ENCODE results near the gene REEP6.
"Not testable (repeated sequence)": the region's sequence is repeated elsewhere in the genome, so short reads cannot be mapped to it uniquely, and the experiment has no call there.

REEP6 gene

DNA sequence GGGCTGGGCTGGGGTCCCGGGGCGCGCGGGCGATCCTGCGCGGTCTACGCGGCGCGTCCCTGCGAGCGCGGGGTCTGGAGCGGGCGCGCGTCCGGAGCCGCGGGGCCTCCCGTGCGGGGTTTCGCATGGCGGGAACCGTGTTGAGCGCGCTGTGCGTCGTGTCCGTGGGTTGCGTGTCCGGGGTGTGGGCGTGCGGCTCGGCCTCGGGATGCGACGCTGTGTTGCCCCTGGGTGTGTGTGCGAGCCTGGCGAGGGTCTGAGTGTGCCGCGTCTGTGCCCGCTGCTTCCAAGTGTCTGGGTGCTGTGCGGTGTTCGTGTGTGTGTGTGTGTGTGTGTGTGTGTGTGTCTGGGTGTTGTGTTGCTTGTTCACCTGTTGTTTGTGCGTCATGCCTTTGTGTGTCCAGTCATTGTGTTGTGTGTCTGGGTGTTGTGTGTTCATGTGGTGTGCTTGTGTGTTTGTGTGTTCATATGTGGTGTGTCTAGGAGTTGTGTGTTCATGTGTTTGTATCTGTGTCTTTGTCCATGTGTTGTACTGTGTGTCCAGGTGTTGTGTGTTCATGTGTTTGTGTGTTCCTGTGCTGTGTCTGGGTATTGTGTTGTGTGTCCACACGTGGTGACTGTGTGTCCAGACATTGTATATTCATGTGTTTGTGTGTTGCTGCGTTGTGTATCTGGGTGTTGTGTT, 33.4 kb downstream of the REEP6 start:
- H3K27ac Mint-ChIP-seq, result no peak overlapping the region

DNA sequence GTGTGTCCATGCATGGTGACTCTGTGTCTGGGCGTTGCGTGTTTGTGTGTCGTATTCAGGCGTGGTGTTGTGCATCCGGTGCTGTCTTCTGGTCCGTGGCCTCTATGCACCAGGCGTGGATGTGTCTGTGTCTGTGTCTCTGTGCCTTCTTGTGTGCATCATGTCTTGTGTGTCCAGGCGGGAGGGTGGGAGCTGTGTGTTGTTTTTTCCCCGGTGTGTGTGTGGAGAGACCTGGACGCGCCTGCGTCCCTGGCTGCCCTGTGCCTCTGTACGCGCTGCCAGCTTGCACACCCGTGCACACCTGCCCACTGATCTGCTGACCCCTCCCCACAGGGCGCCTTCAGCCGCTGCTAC, 34.0 kb downstream of the REEP6 start:
- Mint-ChIP-seq H3K9me3 (no peaks in the 10 kb centered on the region), H3K36me3 (ENCODE audit: low read depth) (no peaks in the 10 kb centered on the region), H3K27me3 (peaks cover 50% of the 10 kb centered on the region), H3K4me1 (ENCODE audit: low read depth) (peaks cover 7% of the 10 kb centered on the region), H3K27ac (no peak overlapping the region), H3K4me3 (no peak overlapping the region)
- DNase-seq, result no peak

More for the DNA sequence above, 33.4 kb downstream of the REEP6 start:
- Mint-ChIP-seq H3K36me3 (ENCODE audit: low read depth) (no peaks in the 10 kb centered on the region), H3K27me3 (peaks cover 47% of the 10 kb centered on the region), H3K4me3 (no peak overlapping the region), H3K4me1 (ENCODE audit: low read depth) (peaks cover 7% of the 10 kb centered on the region), H3K9me3 (no peaks in the 10 kb centered on the region)
- DNase-seq, result no peak

DNA sequence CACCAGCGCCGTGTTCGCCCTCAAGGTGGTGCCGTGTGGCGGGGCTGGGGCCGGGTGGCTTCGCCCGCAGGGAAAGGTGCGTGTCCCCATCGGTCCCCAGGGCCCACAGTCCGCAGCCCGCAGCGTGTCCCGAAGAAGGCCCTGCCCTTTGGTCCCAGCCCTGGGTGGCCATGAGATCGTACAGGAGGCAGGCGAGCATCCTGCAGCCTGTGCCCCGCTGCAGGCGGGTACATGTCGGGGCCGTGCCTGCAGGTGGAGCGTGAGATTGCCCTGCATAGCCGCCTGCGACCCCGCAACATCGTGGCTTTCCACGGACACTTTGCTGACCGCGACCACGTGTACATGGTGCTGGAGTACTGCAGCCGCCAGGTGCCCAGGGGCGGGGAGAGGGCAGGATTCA, 34.4 kb downstream of the REEP6 start:
- Mint-ChIP-seq H3K4me3 (no peak overlapping the region), H3K27ac (no peak overlapping the region), H3K36me3 (ENCODE audit: low read depth) (no peaks in the 10 kb centered on the region), H3K9me3 (no peaks in the 10 kb centered on the region), H3K27me3 (peaks cover 53% of the 10 kb centered on the region), H3K4me1 (ENCODE audit: low read depth) (peaks cover 7% of the 10 kb centered on the region)
- no peak for DNase-seq

DNA sequence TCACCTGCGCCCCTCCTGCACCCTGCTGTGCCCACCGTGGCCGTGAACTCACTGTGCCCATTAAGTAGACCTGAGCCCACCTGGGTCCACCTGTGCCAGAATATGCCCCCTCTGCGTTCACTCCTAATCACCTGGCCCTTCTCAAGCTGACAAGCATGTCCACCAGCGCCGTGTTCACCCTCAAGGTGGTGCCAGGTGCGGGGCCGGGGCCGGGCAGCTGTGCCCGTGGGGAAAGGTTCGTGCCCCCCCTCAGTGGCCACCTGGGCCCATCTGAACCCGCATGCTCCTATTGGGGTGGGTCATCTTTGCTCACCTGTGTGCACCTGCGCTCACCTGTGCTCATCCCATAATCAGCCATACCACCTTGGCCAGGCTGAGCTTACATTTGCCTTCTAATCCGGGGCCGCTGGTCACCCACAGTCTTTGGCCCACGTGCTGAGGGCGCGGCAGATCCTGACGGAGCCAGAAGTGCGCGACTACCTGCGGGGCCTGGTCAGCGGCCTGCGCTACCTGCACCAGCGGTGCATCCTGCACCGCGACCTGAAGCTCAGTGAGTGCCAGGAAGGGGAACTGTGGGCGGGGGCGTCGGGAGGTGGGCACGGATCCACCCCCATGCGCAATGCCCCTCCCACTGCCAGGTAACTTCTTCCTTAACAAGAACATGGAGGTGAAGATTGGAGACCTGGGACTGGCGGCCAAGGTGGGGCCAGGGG, 35.2 kb downstream of the REEP6 start:
- Mint-ChIP-seq H3K4me1 (ENCODE audit: low read depth) (peaks cover 7% of the 10 kb centered on the region), H3K4me3 (no peak overlapping the region), H3K27me3 (peaks cover 53% of the 10 kb centered on the region), H3K9me3 (no peaks in the 10 kb centered on the region), H3K27ac (no peak overlapping the region), H3K36me3 (ENCODE audit: low read depth) (no peaks in the 10 kb centered on the region)
- DNase-seq, result no peak

DNA sequence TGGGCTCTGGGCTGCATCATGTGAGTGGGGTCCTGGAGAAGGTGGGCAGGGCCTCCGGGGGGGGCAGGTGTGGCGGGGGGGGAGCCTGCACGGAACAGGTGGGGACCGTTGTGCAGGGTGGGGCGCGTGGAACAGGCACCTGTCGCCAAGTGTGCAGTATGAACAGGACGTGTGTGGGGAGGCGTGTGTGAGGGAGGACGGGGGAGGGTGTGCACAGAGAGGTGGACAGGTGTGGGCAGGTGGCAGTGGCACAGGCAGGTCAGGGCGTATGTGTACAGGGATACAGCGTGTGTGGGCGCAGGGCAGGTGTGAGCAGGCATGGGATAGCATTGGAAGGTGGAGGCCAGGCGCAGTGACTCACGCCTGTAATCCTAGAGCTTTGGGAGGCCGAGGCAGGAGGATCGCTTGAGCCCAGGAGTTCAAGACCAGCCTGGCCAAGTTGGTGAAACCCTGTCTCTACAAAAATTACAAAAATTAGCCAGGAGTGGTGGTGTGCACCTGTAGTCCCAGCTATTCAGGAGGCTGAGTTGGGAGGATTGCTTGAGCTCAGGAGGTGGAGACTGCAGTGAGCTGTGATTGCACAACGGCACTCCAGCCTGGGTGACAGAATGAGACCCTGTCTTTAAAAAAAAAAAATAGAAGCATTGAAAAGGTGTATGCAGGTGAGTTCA, 36.1 kb downstream of the REEP6 start:
- Mint-ChIP-seq H3K4me1 (ENCODE audit: low read depth) (peaks cover 7% of the 10 kb centered on the region), H3K4me3 (no peak overlapping the region), H3K27ac (no peak overlapping the region), H3K9me3 (no peaks in the 10 kb centered on the region), H3K36me3 (ENCODE audit: low read depth) (no peaks in the 10 kb centered on the region), H3K27me3 (peaks cover 51% of the 10 kb centered on the region)
- no peak for DNase-seq

DNA sequence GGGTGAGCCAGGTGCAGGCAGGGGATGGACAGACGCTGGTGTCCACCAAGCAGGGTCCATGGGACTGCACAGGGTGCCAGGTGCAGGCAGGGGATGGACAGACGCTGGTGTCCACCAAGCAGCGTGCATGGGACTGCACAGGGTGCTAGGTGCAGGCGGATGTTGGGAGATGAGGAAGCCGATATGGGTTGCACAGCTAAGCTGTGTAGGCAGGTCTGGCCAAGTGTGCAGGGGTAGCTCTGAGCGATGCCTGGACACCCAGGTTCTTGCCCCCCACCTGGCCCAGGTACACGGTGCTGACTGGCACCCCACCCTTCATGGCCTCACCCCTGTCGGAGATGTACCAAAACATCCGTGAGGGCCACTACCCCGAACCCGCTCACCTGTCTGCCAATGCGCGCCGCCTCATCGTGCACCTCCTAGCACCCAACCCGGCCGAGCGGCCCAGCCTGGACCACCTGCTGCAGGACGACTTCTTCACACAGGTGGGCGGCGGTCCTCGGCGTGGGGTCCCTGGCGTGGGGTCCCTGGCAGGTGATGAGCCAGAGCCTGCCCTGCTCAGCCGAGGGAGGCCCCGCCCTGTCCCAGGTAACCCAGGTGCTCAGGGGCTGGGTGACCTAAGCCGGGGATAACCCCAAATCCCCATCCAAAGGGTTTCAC, 36.8 kb downstream of the REEP6 start:
- Mint-ChIP-seq H3K9me3 (no peaks in the 10 kb centered on the region), H3K36me3 (ENCODE audit: low read depth) (no peaks in the 10 kb centered on the region), H3K27me3 (peaks cover 49% of the 10 kb centered on the region)

DNA sequence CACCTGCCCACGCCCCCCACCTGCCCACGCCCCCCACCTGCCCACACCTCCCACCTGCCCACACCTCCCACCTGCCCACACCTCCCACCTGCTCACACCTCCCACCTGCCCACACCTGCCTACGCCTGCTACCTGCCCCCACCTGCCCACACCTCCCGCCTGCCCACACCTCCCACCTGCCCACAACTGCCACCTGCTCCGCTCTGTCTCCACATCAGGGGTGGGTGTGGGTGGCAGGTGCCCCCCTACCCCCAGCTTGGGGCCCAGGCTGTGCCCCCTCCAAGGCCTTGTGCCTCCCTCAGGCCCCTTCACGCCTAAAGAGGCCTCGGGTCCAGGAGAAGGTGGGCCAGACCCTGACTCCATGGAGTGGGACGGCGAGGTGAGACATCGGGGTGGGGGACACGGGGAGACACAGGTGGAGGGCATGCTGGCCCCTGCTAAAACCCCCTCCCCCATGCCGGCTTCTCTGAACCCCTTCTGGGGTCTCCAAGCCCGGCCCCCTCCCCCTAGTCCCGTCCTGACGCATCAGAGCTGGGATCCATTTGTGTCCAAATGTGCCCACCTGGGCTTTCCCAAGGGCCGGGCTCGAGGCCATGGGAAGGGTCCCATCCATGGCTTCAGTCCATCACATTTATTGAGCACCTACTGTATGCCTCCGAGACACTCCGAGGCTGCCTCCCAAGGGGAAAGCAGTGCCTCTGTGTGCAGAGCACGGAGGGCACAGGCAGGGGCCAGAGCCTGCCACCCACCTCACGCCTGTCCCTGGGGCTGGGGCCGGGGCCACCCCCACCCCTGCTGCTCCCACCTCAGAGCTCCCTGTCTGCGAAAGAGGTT, 37.8 kb downstream of the REEP6 start:
- Mint-ChIP-seq H3K27ac (no peak overlapping the region), H3K9me3 (no peaks in the 10 kb centered on the region), H3K4me1 (ENCODE audit: low read depth) (peaks cover 7% of the 10 kb centered on the region), H3K4me3 (no peak overlapping the region), H3K36me3 (ENCODE audit: low read depth) (no peaks in the 10 kb centered on the region), H3K27me3 (peaks cover 45% of the 10 kb centered on the region)
- no peak for DNase-seq

More for the DNA sequence above, 36.8 kb downstream of the REEP6 start:
- no peak for DNase-seq
- Mint-ChIP-seq H3K4me3 (no peak overlapping the region), H3K27ac (no peak overlapping the region), H3K4me1 (ENCODE audit: low read depth) (peaks cover 7% of the 10 kb centered on the region)

DNA sequence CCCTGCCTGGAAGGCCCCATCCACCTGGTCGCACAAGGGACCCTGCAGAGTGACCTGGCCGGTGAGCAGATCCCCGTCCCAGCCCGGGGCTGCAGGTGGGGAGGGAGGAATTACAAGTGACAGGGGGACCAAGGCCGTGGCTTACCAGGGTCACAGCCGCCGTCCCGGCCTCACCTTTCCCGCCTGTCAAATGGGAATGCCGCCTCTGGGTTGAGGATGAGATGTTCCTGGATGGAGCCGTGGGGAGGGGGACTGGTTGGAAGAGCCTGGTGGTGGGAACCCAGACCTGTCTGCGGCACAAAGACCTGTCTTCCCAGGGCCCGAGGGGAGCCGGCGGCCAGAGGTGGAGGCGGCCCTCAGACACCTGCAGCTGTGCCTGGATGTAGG, 38.4 kb downstream of the REEP6 start:
- Mint-ChIP-seq H3K27ac (no peak overlapping the region), H3K27me3 (peaks cover 42% of the 10 kb centered on the region), H3K4me3 (no peak overlapping the region), H3K9me3 (no peaks in the 10 kb centered on the region), H3K4me1 (ENCODE audit: low read depth) (peaks cover 5% of the 10 kb centered on the region), H3K36me3 (ENCODE audit: low read depth) (no peaks in the 10 kb centered on the region)
- DNase-seq, result no peak

DNA sequence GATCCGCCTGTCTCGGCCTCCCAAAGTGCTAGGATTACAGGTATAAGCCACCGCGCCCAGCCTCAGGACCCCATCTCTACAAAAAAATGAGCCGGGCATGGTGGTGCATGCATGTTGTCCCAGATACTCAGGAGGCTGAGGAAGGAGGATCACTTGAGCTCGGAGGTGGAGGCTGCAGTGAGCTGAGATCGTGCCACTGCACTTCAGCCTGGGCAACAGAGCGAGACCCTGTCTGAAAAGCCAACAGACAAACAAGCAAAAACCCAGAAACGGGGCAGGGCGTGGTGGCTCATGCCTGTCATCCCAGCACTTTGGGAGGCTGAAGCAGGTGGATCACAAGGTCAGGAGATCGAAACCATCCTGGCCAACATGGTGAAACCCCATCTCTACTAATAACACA, 39.9 kb downstream of the REEP6 start:
- H3K36me3 Mint-ChIP-seq (ENCODE audit: low read depth); H3K9me3 Mint-ChIP-seq; DNase-seq; H3K27ac Mint-ChIP-seq; H3K4me1 Mint-ChIP-seq (ENCODE audit: low read depth); H3K4me3 Mint-ChIP-seq: not testable (repeated sequence)
- H3K27me3 Mint-ChIP-seq, result peaks cover 39% of the 10 kb centered on the region

DNA sequence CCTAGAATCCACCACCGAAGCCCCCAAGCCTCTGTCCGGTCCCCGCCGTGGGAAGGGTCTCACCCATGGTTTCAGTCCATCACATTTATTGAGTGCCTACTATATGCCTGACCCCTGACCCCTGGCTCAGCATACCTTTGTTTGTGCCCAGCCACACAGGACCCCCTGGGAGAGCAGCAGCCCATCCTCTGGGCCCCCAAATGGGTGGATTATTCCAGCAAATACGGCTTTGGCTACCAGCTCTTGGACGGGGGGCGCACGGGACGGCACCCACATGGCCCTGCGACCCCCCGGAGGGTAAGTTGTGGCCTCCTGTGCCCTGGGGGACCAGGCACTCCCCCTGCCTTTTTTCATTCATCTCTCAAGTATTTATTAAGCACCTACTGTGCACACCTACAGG, 40.6 kb downstream of the REEP6 start:
- no peak for DNase-seq
- no peaks in the 10 kb centered on the region for H3K9me3 Mint-ChIP-seq
- peaks cover 33% of the 10 kb centered on the region for H3K27me3 Mint-ChIP-seq
- H3K27ac Mint-ChIP-seq, result no peak overlapping the region
- H3K4me1 Mint-ChIP-seq (ENCODE audit: low read depth), result no peaks in the 10 kb centered on the region
- no peak overlapping the region for H3K4me3 Mint-ChIP-seq
- H3K36me3 Mint-ChIP-seq (ENCODE audit: low read depth), result no peaks in the 10 kb centered on the region

DNA sequence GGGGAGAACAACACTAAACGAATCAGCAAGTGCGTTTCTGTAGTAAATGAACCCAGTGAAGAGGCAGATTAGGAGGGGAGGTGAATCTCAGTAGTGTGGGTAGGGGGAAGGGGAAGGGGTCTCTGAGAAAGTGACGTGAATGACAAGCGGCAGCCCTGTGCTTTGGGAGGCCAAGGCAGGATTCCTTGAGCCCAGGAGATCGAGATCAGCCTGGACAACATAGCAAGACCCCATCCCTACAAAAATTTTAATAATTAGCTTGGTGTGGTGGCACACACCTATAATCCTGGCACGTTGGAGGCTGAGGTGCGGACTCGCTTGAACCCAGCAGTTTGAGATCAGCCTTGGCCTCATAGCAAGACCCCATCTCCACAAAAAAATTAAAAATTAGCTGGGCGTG, 41.0 kb downstream of the REEP6 start:
- no peaks in the 10 kb centered on the region for H3K4me1 Mint-ChIP-seq (ENCODE audit: low read depth)
- no peak overlapping the region for H3K27ac Mint-ChIP-seq
- H3K4me3 Mint-ChIP-seq, result no peak overlapping the region
- no peaks in the 10 kb centered on the region for H3K9me3 Mint-ChIP-seq
- DNase-seq, result no peak
- H3K36me3 Mint-ChIP-seq (ENCODE audit: low read depth), result no peaks in the 10 kb centered on the region
- peaks cover 30% of the 10 kb centered on the region for H3K27me3 Mint-ChIP-seq

DNA sequence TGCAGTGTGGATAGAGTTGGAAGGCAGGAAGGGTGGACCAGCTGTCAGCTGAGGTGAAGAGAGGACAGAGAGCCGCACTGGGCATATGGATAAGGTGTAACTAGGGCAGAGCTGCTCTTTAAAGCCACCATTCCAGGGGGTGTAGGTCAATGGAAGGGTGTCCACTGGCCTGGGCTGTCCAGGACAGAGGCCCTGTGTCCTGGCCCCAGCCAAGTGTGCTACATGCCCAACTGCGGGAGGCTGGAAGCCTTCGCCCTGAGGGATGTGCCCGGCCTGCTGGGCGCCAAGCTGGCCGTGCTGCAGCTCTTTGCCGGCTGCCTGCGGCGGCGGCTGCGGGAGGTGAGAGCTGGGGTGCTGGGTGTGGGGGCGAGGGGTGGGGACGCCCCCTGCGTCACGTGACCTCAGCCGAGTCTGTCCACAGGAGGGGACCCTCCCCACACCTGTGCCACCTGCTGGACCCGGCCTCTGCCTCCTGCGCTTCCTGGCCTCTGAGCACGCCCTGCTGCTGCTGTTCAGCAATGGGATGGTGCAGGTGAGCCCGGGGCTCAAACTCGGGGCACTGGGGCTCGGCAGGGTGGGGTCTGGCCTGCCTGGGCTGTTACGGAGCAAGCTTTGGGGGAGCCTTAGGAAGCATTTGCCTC, 42.6 kb downstream of the REEP6 start:
- Mint-ChIP-seq H3K27me3 (peaks cover 25% of the 10 kb centered on the region), H3K4me1 (ENCODE audit: low read depth) (no peaks in the 10 kb centered on the region), H3K36me3 (ENCODE audit: low read depth) (no peaks in the 10 kb centered on the region)

DNA sequence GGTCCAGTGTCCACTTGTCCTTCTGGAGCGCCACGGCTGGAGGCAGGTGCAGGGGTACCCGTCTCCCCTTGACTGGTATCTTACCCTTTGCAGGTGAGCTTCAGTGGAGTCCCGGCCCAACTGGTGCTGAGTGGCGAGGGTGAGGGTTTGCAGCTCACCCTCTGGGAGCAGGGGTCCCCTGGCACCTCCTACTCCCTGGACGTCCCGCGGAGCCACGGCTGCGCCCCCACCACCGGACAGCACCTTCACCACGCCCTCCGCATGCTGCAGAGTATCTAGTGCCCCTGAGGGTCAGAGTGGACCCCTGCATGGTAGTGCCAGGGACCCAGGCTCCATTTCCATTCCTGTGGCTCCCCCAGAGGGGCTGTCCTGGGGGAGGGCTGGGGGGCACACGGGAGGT, 44.0 kb downstream of the REEP6 start:
- H3K36me3 Mint-ChIP-seq (ENCODE audit: low read depth), result no peaks in the 10 kb centered on the region
- no peaks in the 10 kb centered on the region for H3K9me3 Mint-ChIP-seq
- H3K4me3 Mint-ChIP-seq, result no peak overlapping the region
- H3K27me3 Mint-ChIP-seq, result peaks cover 27% of the 10 kb centered on the region
- DNase-seq, result no peak
- no peak overlapping the region for H3K27ac Mint-ChIP-seq
- H3K4me1 Mint-ChIP-seq (ENCODE audit: low read depth), result no peaks in the 10 kb centered on the region

More for the DNA sequence above, 42.6 kb downstream of the REEP6 start:
- no peak for DNase-seq
- no peak overlapping the region for H3K27ac Mint-ChIP-seq
- no peak overlapping the region for H3K4me3 Mint-ChIP-seq
- no peaks in the 10 kb centered on the region for H3K9me3 Mint-ChIP-seq

DNA sequence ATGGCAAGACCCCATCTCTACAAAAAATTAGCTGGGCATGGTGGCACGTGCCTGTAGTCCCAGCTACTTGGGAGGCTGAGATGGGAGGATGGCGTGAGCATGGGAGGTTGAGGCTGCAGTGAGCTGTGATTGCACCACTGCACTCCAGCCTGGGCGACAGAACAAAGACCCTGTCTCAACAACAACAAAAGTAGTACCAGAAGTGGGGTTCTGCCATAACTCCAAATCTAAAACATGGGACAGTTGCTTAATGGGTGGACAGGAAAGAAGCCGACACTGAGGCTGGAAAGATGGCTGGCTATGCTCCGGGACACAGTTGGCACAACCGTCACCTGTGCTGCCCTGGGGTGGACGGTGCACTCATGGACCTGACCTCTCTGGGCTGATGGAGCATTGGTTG, 44.7 kb downstream of the REEP6 start:
- H3K4me3 Mint-ChIP-seq; H3K9me3 Mint-ChIP-seq; DNase-seq; H3K27ac Mint-ChIP-seq; H3K4me1 Mint-ChIP-seq (ENCODE audit: low read depth); H3K36me3 Mint-ChIP-seq (ENCODE audit: low read depth): not testable (repeated sequence)
- H3K27me3 Mint-ChIP-seq, result peaks cover 30% of the 10 kb centered on the region

Data from activated T-cell treated with anti-CD3 and anti-CD28 coated beads, Interleukin-2, amount 50 U/mL, for 24 hours (primary cell).